ENCODE results near the gene RAB7A. TPM values are rescaled to one million over a fixed set of nuclear protein-coding genes. Genes with fewer than 3 reads are reported as not detected.

The RAB7A gene
- total and polyA plus RNA-seq, 2 of the 8 experiments (the other 6 are each of a cell fraction or from before 2014, with no cell fraction given): 179 to 195 TPM

- H4K5ac ChIP-seq (ENCODE audit: insufficient read length, low read depth, low read length): no peak overlapping the region
- POLR2A ChIA-PET (ENCODE audit: partially characterized antibody): no interaction called here
- DNase-seq (ENCODE audit: low read depth in 1 of 2, low spot score in 2 of 2): no peak
- H2BK5ac ChIP-seq (ENCODE audit: low read depth, low read length): no peak overlapping the region
- H3K9me3 ChIP-seq (ENCODE audit: insufficient read depth in 2 of 2, low read depth in 1 of 2, low read length in 1 of 2): no peaks in the 10 kb centered on the region
- no peak overlapping the region for H3K27ac ChIP-seq (ENCODE audit: low read depth, low read length)
- no peak overlapping the region for H2BK120ac ChIP-seq (replicated peaks; ENCODE audit: low read depth, low read length)
- no peaks in the 10 kb centered on the region for H4K20me1 ChIP-seq (replicated peaks in 1 of 2; ENCODE audit: control insufficient read depth in 1 of 2, insufficient read depth in 2 of 2, low read length in 2 of 2)
- H2BK20ac ChIP-seq (ENCODE audit: low read length): no peak overlapping the region
- H3K9ac ChIP-seq (replicated peaks in 1 of 4; ENCODE audit: extremely low read depth in 1 of 4, low read depth in 3 of 4, low read length in 3 of 4): no peak overlapping the region
- H3K56ac ChIP-seq (replicated peaks; ENCODE audit: insufficient read length, low read depth, low read length): no peak overlapping the region
- no peaks in the 10 kb centered on the region for H3K4me1 ChIP-seq (replicated peaks in 1 of 4; ENCODE audit: control insufficient read depth in 3 of 4, insufficient read depth in 4 of 4, low read length in 3 of 4)
- no peak for FAIRE-seq
- H3K23me2 ChIP-seq (ENCODE audit: low read depth, low read length): peaks cover 1% of the 10 kb centered on the region; the same call in 1 of the 2 replicates
- peaks cover 0 to 49% (median 7%) of the 10 kb centered on the region in 4 experiments; a peak in 7 of 8 replicates for H3K36me3 ChIP-seq (ENCODE audit: control insufficient read depth in 2 of 4, insufficient read depth in 4 of 4, low read length in 3 of 4)
- no peak overlapping the region for H4K91ac ChIP-seq (replicated peaks; ENCODE audit: insufficient read length, low read length)
- H3K4me3 ChIP-seq (ENCODE audit: extremely low read depth in 1 of 4, insufficient read depth in 2 of 4, low read depth in 3 of 4, low read length in 4 of 4): no peak overlapping the region
- H2BK12ac ChIP-seq (ENCODE audit: low read depth, low read length): no peak overlapping the region
- H4K8ac ChIP-seq (ENCODE audit: extremely low read depth, insufficient read depth, low read length): no peak overlapping the region
- no peak overlapping the region for H3K4me2 ChIP-seq (ENCODE audit: insufficient read depth in 1 of 2, low read depth in 2 of 2, low read length in 2 of 2)
- no peak overlapping the region for H3K23ac ChIP-seq (ENCODE audit: insufficient read length)
- no peak overlapping the region for H2AK5ac ChIP-seq (ENCODE audit: low read depth, low read length)
- H3K14ac ChIP-seq (ENCODE audit: insufficient read length): no peak overlapping the region
- H2BK15ac ChIP-seq (ENCODE audit: low read length): no peak overlapping the region
- H3K79me2 ChIP-seq (ENCODE audit: control insufficient read depth in 1 of 2, insufficient read depth in 2 of 2, low read length in 2 of 2): no peaks in the 10 kb centered on the region
- CTCF ChIA-PET (ENCODE audit: partially characterized antibody): interaction anchor here (0.9 to 2.2 kb wide), 3 partner anchors 10 to 54 kb away, joined by 3 to 9 read pairs (median 3); no protein-coding TSS in a partner anchor
- H2AFZ ChIP-seq (ENCODE audit: low read length): no peak overlapping the region
- no peak overlapping the region for H3K18ac ChIP-seq (ENCODE audit: extremely low read depth, low read length)
- TF ChIP-seq GABPA (IDR thresholded peaks at IDR 0.05; ENCODE audit: borderline replicate concordance, insufficient read depth, low read length): no peak
- TF ChIP-seq TEAD4 (IDR thresholded peaks at IDR 0.05; ENCODE audit: low read depth, low read length): no peak
- TF ChIP-seq RFX5 (IDR thresholded peaks at IDR 0.05; ENCODE audit: borderline replicate concordance, low read depth, low read length): no peak
- no peak for TF ChIP-seq CBX5 (IDR thresholded peaks at IDR 0.05; ENCODE audit: low read depth, low read length)
- TF ChIP-seq ATF2 (IDR thresholded peaks at IDR 0.05; ENCODE audit: low read length): no peak
- TF ChIP-seq ATF3 (IDR thresholded peaks at IDR 0.05; ENCODE audit: insufficient read depth, low read depth, low read length): no peak
- no peak for TF ChIP-seq SP4 (IDR thresholded peaks at IDR 0.05; ENCODE audit: low read length)
- no peak for TF ChIP-seq HDAC6 (IDR thresholded peaks at IDR 0.05; ENCODE audit: low read depth, low read length)
- TF ChIP-seq YY1 (IDR thresholded peaks at IDR 0.05; ENCODE audit: low read depth, low read length): no peak
- no peaks in the 10 kb centered on the region; the same call in 1 of the 2 replicates for H3K79me1 ChIP-seq (ENCODE audit: low read depth, low read length)
- H3K27me3 ChIP-seq (replicated peaks in 1 of 4; ENCODE audit: control insufficient read depth in 3 of 4, extremely low read depth in 1 of 4, insufficient read depth in 3 of 4, low read length in 3 of 4): no peaks in the 10 kb centered on the region
- no peak overlapping the region for H3K4ac ChIP-seq (replicated peaks; ENCODE audit: insufficient read length, low read depth, low read length)
- WGBS, 2 experiments (ENCODE audit: extremely low coverage in 1 of 2, insufficient coverage in 1 of 2, insufficient read length in 1 of 2, insufficient replicate concordance in 2 of 2, low coverage in 1 of 2, low lambda C conversion rate in 2 of 2, missing lambda C conversion rate in 1 of 2): 92% methylated on average over 5 of the region's 5 CpGs; no CpG with 5 or more reads in 1 of the 2 experiments
Observed at GRCh38 chr3:128818186-128818787, 92.3 kb downstream of the RAB7A start.

Data from H1 (cell line).